Adipose tissue (tissue), 3 donors: ENCODE results near the gene AMPD3. TPM values are rescaled to one million over a fixed set of nuclear protein-coding genes. Genes with fewer than 3 reads are reported as not detected.

Source experiments
- H3K27ac ChIP-seq: one replicate; pipeline ENCODE4 v1.5.1; 2013; ENCODE audit warnings: low read depth, low read length
- WGBS, 3 donors: extraction: QIAGEN DNeasy Blood & Tissue Kit; methylation state at CpG; one replicate each; pipeline ENCODE4 v1.1.7; 2013; 5-methylcytosine and 5-hydroxymethylcytosine counted together
- polyA plus RNA-seq, 3 donors: library from polyadenylated mRNA; stranded (reverse); fragments of 200-250 nt; gene quantifications; one replicate each; pipeline ENCODE4 v1.2.3, GENCODE V29; 2013
- donor health status: healthy with polysubstance abuse.
- donor health status: Bipolar disorder and iron deficiency.
- donor health status: healthy.

AMPD3 gene
- polyA plus RNA-seq, 3 donors, result 1.6 to 5.2 (median 3.0) TPM

DNA sequence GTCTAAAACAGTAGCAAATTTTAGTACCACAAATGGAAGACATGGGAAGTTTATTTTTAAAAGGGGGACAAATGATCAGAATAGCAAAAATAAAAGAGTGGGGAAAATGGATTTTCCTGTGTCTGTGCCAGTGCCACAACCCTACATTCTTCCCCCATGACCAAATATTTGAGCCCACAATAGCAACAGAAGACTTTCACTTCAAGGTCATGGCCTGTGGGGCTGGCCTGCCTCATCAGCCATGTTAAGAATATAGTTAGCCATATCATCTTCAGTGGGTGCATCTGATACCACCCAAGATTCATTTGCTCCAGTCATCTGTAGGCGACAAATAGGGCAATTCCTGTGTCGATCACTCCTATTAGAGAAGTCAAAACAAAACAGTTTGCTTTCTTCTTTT is 59.6 kb downstream of the AMPD3 start:
- WGBS, 3 donors, result 94 to 96% (median 95%) methylated on average over 2 of the region's 2 CpGs
- H3K27ac ChIP-seq, result no peak overlapping the region

DNA sequence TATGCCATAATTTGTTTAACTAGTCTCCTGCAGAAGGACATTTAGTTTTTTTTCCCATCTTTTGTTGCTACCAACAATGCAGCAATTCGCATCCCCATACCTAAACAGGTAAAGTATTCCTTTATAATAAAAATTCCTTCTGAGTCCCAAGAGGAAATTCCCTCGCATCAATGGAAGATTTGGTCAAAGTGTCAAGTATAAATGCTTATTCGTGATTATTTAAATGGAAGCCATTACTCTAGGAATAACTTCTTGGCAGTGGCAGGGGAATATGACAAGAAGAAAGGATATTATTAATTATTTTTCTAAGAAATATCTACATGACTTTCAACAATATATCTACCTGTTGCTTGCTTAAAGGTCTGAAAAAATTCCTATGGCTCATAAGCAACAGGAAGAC is 60.4 kb downstream of the AMPD3 start:
- no peak overlapping the region for H3K27ac ChIP-seq
- 84 to 92% (median 92%) methylated on average over 3 of the region's 3 CpGs for whole genome bisulfite sequencing, 3 donors

DNA sequence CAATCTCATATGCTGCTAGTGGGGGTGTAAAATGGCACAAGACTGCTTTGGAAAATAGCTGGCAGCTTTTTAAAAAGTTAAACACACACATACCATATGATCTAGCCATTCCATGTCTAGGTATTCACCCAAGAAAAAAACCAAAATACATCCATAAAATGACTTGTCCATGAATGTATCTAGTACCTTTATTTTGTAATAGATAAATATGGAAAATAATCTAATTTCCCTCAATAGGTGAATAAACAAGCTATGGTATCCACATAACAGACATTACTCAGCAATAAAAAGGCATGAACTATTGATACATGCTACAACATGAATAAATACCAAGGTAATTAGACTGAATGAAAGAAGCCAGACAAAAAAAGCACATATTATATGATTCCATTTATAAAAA is 63.1 kb downstream of the AMPD3 start:
- H3K27ac ChIP-seq, result no peak overlapping the region

DNA sequence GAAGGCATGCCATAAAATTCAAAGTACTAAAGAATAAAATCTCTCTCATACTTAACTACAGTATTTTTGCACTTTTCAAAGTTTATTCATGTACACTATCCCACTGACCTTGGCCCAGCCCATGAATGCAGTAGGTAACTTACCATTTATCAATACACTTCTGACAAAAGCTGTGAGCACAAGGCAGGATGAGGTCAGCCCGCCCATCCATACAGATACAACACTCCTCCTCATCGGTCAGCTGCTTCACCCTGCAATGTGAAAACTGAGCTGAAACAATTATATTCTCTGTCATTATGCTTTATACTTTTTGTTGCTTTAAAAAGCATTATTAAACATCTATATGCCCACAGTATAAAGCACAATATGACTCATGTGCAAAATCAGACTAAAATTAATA is 63.8 kb downstream of the AMPD3 start:
- H3K27ac ChIP-seq, result no peak overlapping the region
- 81 to 89% (median 86%) methylated on average over 2 of the region's 2 CpGs for WGBS, 3 donors

DNA sequence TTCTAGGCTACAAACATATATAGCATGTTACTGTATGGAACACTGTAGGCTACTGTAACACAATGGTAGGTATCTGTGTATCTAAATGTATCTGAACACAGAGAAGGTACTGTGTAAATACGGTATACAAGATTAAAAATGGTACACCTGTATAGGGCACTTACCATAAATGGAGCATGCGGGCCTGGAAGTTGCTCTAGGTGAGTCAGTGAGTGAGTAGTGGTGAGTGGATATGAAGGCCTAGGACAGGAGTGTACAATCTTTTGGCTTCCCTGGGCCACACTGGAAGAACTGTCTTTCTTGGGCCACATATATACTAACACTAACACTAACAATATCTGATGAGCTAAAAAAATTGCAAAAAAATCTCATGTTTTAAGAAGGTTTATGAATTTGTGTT is 64.6 kb downstream of the AMPD3 start:
- 95 to 99% (median 98%) methylated on average over 2 of the region's 2 CpGs for WGBS, 3 donors
- H3K27ac ChIP-seq, result no peak overlapping the region

DNA sequence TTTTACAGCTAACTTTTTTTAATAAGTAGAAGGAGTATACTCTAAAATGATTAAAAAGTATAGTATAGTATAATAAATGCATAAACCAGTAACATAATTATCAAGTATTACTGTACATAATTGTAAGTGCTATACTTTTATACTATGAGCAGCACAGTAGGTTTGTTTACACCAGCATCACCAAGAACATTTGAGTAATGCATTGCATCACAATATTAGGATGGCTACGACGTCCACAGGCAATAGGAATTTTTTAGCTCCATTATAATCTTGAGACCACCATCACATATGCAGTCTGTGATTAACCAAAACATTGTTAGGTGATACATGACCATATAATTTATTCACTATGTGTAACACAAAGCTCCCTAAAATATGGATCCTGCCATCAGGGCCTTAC is 65.5 kb downstream of the AMPD3 start:
- WGBS, 3 donors, result 81 to 96% (median 83%) methylated on average over 2 of the region's 2 CpGs
- no peak overlapping the region for H3K27ac ChIP-seq

DNA sequence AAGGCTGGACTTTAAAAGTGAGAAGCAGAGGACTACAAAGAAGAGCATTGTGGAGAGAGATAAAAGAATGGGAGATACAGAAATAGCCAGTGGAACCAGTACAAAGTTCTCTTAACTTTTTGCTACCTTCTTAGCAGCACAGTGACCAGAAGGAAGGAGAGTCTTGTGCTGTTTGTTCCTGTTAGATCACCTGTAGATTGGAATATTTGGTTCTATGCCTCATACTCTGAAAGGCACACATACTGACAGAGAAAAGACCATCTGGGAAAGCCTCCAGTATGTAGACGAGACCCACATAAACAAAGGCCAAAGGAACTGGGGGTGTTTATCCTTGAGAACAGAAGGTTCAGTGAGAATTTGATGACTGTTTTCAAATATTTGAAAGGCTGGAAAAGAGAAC is 67.2 kb downstream of the AMPD3 start:
- H3K27ac ChIP-seq, result no peak overlapping the region
- 74 to 87% (median 76%) methylated on average over 1 of the region's 1 CpG for WGBS, 3 donors

DNA sequence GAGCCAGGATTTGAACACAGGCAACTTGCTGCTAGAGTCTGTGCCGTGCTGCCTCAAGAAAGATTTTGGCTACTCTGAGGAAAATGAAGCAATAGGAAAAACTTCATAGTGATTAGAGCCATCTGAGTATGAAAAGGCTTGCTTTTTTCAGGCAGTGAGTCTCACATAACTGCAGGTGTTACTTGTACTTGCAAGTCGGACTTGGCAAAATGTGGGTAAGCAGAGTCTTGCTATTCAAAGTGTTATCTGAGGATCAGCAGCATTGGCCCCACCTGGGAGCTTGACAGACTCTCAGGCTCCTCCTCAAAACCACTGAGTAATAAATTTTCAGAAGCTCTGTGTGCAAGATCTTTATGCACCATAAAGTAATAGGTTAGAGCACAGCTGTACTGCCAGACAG is 67.9 kb downstream of the AMPD3 start:
- WGBS, 3 donors, result 72 to 81% (median 79%) methylated on average over 2 of the region's 2 CpGs
- no peak overlapping the region for H3K27ac ChIP-seq

DNA sequence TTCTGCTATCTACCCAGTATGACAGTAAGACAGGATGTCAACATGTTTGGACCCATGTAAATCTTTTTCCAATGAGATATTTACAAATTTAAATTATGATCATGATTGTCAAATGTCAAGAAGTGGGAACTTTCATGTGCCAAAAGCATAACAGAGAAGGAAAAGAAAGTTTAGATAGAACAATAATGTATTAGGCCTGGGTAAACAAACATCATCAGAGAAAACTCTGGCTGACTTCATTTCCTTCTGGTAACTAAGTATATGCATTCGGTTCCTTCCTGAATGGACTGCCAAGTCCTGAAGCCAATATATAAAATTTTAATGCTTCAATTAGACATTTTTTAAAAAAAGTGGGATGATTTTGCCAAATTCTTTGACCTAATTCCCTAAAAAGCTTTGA is 69.4 kb downstream of the AMPD3 start:
- H3K27ac ChIP-seq, result no peak overlapping the region
- WGBS, 3 donors, result 54 to 78% (median 55%) methylated on average over 1 of the region's 1 CpG

DNA sequence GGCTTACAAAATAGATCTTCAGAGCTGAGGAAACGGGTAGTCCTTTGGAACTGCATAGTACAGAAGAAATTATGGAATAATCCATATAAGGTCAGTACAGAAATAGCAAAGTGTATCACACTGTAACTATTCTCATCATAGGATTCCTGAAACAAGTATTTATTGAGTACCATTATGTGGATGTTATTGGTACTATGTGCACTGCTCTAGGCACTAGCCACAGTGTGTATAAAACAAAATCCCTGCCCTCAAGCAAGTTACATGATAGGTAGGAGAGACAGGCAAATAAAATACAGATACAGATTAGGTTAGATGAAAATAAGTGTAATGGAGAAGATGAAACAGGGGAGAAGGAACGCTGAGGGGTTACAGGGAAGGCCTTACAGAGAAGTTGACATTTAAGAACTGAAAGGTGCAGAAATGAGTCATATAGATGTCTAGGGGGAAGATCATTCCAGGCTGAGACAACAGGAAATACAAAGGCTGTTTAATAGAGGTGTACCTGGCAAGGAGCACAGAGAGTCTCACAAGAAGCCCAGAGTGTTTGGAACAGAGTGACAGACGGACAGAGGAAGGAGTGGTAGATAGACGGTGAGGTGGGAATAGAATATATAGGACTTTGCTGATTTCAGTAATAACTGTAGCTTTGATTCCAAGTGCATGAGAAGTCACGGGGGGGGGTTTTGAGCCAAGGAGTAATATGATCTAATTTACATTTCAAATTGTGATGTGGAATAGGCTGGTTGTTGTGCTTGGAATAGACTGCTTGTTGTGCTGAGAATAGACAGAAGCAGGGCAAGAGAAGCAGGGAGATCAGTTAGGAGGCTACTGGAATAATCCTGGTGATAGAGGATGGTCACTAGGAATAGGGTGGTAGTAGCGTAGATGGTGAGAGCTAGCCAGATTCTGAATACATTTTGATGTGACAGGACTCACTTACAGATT is 72.2 kb downstream of the AMPD3 start:
- 79 to 89% (median 85%) methylated on average over 6 of the region's 6 CpGs for WGBS, 3 donors
- no peak overlapping the region for H3K27ac ChIP-seq

DNA sequence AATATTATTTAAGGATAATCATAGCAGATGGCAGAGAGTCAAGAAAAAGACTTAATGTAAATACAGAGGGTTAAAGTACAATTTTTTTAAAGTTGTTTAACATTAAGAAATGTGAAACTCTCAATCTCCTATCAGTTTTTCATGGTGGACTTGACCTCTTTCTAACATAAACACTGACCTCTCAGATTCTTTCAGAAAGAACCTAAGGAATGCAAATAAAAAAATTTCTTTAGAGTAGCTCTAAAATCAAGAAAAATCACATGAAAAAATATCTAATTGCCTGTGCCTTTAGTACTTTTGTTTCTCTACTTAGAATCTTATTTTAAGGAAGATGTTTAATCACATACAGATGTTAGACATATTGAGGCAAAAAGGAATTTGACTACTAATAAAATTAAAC is 73.1 kb downstream of the AMPD3 start:
- H3K27ac ChIP-seq, result no peak overlapping the region

DNA sequence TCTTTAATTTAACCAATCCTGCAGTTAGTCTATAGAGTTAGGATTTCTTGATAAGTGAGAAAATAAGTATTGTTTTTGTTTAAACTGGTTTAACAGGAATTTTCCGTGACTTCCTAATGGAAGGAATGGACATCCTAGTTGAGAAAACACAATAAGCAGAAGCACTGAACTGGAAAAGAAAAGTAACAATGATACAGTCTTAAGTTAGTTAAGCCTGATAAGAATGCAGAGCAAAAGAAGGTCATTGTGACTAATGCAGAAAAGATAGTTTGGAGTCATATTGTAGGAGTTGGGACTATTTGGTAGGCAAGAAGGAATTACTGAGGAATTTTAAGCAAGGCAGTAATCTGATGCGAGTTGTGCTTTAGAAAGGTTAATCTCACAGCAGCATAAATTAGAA is 74.2 kb downstream of the AMPD3 start:
- no peak overlapping the region for H3K27ac ChIP-seq
- 87 to 97% (median 95%) methylated on average over 2 of the region's 2 CpGs for WGBS, 3 donors

DNA sequence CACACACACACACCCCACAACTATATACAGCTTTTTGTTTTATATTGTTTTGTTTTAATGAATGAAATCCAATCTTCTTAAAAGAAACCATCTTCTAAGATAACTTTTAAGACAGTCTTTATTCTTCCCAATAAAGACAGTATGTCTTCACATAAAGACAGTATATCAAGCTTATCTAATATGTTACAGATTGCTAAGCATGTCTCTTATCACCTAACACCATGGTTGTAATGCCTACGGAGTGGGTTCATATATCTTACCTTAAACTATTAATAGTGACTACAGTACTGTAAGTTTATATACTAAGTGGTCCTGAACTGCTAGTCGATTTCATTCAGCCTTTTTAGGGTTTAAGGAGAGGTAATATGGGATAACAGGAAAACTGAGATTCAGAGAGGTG is 77.5 kb downstream of the AMPD3 start:
- no peak overlapping the region for H3K27ac ChIP-seq
- WGBS, 3 donors, result 84 to 94% (median 86%) methylated on average over 2 of the region's 2 CpGs

DNA sequence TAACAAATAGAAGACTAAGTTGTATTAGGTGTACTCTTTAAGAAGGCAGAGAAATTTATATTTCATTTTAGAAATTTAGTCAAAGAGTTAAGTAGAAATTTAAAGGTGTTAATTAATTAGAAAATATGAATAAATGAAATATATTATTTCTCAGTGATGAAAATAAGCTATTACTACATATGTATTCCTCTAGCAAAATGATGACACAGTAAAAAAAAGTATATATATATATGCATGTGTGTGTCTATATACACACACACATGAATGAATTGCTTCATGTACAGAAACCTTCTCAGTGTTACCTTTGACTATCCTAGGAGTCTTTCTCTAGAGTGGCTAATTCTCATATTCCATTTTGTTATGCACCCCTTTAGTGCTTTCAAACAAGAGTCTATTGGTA is 78.3 kb downstream of the AMPD3 start:
- no peak overlapping the region for H3K27ac ChIP-seq

DNA sequence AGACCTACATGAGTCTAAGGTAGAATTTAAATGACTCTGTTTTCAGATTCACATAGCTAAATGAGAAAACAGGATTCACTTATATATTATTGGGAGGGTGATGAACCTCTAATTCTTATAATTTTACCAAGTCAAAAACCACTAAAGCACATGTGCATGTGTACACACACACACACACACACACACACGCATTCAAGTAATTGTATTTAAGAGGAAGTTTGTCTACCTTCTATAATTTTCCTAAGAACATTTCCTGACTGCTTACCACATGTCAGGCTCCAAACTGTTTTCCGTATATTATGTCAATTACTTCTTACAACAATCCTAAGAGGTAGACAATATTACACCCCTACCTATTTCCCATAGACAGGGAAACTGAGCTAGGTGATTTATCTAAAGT is 79.3 kb downstream of the AMPD3 start:
- no peak overlapping the region for H3K27ac ChIP-seq
- 46 to 78% (median 51%) methylated on average over 2 of the region's 2 CpGs for WGBS, 3 donors

DNA sequence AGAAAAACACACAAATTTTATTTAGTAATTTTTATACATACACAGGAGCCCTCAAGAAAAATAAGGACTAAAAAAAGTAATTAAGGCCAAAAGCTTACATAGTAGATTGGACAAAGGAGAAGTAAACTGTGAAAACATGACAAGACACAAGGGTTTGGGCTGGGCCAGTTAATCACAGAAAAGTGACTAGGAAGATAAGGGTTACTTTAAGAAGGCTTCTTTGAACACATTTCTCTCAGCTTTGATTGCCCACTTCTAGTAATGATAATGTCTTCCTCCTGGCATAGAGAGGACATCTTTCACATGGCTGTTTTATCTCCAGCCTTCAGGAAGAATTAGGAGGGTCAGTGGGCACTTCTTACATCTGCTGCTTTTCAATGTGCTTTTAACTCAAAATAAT is 82.5 kb downstream of the AMPD3 start:
- H3K27ac ChIP-seq, result no peak overlapping the region

DNA sequence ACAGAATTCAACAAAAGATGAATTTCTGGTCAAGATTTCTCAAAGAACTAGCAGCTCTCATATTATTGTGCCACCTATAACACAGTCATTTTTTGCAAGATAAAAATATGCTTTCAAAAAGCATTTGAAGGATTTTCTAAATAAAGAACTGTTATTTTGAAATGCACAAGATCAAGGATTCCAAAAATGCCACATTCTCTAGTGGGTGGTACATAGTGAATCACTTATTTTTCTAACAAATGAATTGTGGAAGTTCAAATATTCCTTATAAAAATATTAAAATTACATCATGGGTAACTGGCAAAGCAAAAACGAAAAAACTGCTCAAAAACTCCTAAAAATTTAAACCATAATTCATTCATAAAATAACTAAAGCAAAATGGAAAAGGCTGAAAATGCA is 83.9 kb downstream of the AMPD3 start:
- H3K27ac ChIP-seq, result no peak overlapping the region
- 72 to 79% (median 74%) methylated on average over 1 of the region's 1 CpG for WGBS, 3 donors

DNA sequence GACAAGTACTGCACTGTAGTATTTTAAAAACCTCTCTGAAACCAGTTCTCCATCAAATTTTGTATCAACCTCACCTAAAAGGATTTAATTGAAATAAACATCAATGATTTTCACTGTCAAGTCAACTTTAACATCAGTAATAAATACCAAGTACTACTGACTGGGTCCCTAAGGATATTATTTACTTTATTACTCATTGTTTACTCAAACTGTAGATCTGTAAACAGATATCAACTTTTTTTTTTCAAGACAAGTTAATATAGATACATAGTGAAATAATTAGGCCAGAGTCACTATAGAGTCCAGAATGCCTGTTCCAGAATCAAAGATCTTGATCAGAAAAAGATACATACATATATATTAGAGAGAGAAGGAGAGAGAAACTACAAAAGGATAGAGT is 84.3 kb downstream of the AMPD3 start:
- no peak overlapping the region for H3K27ac ChIP-seq

DNA sequence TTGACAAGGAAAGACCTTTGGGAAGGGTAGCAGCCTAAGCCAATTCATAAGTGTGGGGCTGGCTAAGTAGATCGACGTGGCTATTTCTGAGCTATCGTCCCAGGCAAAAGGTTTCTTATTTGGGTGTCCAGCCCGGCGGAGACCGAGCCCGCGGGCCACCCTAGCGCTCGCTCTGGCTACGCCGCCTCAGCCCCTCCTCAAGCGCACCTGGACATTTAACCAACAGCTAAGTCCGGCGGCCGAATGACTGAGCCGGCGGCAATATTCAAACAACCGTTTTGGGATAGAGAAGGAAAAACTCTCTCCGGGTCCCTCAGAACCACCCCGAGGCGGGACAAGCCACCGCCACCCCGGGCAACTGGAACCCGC is 85.5 kb downstream of the AMPD3 start:
- WGBS, 3 donors, result 0 to 1% (median 1%) methylated on average over 25 of the region's 25 CpGs
- no peak overlapping the region for H3K27ac ChIP-seq

DNA sequence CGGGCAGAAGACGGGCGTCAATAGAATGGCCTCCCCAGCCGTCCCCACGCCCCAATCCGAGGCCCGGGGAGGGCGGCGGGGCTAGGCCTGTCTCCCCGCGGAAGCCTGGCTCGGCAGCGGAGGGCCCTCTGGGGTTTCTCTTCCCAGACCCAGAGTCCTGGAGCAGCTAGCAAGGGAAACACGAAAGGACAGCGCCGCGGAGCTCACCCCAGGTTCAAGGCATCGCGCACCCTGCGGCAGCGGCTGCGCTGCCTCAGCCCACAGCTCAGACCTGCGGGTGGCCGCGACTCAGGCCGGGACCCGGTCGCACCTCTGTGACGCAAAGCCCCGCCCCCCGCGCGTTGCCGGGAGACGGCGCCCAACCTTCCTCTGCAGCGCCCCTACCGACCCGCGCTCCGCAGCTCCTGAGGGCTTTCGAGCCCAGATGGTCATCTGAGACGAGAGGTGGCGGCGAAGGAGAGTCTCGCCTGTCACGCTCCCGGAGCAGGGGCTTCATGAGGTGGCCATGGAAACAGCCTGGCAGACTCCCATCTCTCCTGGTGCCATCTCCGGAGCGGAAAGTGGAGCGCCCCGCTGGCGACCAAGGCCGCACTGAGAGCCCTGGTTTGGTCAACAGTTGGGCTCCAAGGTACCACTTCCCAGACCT is 86.0 kb downstream of the AMPD3 start, which contains the start of gene RNF141:
Gene RNF141, minus strand, starts transcription at position 273 of the 646 bp plus-strand sequence. CDS start 7,029 bp downstream, outside the sequence.
- WGBS, 3 donors, result 1% methylated on average over 49 to 54 of the region's 54 CpGs
- no peak within 1 kb of the TSS for H3K27ac ChIP-seq
